ENCODE results near the gene ZNF428. TPM values are rescaled to one million over a fixed set of nuclear protein-coding genes. Genes with fewer than 3 reads are reported as not detected.
"Not testable (repeated sequence)": the region's sequence is repeated elsewhere in the genome, so short reads cannot be mapped to it uniquely, and the experiment has no call there.

The ZNF428 gene
- polyA plus RNA-seq, 3 donors = 107 to 138 (median 127) TPM

DNA sequence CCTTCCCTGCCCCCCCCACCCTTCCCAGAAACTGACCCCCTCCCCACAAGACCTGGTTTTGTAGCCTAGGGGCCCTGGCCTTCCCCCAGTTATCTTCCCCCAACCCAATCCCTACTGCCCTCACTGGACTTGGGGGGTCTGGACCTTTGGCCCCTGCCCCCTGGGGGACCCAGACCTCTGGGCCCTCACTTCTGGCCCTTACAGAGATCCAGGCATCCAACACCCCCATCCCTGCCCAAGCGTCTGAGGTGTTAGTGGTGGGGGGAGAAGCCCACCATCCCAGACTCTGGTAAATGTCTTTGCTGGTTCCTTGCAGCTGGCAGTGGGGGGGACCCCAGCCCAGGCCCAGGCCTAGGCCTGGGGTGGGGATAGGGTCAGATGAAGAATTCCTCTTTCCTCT, 3.5 kb upstream of the ZNF428 start:
- DNase-seq = no peak

DNA sequence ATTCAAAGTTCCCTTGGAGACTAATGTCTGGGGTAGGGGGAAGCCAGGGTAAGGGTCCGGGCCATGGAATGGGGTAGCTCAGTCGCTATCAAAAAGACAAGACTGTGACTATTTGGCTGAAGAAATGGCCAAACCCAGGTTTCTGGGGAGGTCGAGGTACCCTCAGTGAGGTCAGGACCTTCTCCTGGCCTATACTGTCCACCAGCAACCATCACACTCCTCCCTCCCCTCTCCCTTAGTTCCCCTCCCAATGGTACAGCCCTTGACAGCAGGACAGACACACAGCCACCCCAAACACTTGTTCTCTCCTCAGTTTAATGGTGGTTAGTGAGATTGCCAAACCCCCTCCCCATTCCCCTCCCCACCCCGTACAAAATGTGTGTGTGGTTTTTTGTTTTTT, 2.6 kb upstream of the ZNF428 start:
- no peak for DNase-seq

DNA sequence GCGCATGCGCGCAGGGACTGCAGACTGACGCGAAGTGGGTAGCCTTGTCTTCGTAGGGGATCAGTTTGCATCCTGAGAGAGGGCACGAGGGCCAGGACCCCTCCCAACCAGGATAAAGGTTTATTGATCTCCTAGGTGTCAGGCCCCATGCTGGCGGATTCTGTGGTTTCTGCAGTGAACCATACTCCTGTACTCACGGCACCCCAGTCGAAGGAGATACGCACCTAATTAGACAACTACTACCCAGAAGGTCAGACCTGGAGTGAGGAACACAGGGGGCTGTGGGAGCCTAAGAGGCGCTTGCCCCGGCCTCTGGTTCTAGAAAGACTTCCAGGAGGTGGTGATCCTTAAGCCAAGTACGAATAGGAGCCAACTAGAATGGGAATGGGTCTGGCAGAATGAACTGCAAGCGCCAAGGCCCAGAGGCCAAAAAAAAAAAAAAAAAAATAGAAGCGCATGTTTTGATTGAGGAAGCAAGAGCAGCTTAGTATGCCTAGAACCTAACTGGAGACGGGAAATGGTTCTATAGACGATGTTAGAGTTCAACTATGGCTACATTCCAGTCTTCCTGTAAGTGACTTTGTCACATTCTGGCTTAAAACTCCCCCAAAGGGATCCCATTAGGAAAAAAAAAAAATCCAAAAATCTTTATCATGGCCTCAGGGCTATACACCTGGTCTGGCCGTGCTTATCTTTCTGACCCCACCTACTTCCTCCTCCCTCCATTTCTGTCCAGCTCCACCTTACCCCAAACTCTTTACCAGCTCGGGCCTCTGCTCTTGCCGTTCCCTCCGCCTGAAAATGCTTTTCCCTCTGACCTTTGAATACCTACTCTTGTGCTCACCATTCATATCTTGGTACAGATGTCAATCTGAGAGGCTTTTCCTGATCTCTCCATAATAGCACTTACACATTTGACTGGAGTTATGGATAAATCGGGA, 902 bp upstream of the ZNF428 start:
- DNase-seq = no peak

DNA sequence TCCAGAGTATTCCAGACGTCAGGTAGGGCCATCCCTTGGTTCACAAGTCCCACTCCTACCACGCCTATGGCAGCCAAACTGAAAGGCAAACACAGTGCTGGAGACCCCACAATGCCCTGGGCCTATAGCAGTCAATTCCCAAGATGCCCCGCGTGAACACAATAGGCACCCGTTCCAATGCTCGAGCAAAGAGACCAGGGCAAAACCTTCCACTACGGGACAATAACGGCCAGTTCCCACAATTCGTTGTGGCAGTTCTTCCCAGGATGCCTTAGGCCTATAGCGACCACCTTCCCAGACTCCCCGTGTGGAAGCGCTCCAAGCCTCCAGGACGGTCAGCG, 538 bp downstream of the ZNF428 start:
- DNase-seq = no peak

DNA sequence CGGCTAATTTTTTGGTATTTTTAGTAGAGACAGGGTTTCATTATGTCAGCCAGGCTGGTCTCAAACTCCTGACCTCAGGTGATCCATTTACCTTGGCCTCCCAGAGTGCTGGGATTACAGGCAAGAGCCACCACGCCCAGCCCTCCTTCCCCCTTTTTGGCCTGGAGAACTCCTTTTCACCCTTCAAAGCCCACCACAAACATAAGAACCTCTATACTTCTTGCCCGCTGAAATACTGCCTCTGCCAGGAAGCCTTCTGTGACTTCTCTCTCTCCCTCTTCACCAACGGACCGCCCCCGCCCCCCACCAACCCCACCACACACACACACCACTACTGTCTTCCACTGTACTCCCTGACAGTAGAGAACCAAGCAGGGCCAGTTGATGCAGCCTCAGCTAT, 2.5 kb downstream of the ZNF428 start:
- no peak for DNase-seq

DNA sequence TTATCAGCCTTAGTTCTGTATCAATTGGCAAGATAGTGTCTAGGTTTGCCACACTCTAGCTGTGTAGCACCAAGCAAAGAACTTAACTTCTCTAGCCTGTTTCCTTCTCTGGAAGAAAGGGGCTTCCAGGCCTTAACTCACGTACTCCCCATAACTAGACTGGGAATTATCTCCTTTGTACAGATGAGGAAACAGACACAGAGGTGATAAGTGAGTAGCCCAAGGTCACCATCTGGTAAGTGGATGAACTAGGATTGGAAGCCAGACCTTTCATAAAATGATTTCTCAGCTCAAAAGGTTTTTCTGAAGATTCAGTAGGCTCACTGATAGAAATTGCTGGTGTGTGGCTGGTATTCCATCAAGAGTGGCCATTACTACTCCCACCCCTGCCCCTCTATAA, 3.1 kb downstream of the ZNF428 start:
- DNase-seq = no peak

DNA sequence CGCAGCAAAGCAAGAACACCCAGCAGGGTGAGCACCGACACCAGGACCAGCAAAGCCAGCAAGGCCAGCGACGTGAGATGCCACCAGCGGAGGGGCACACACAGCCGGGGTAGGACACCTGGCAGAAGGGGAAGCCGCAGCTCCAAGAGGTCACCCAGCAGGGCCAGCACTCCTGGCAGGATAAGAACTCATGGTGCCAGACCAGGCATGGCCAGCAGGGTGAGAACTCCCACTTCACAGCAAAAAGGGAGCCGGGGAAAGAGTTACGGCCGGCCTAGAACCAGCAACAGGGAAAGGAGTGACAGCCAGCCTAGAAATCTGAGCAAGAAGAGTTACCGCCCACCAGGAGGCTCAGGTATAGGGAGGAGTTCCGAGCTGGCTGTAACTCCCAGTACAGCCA, 7.1 kb downstream of the ZNF428 start:
- no peak for DNase-seq

DNA sequence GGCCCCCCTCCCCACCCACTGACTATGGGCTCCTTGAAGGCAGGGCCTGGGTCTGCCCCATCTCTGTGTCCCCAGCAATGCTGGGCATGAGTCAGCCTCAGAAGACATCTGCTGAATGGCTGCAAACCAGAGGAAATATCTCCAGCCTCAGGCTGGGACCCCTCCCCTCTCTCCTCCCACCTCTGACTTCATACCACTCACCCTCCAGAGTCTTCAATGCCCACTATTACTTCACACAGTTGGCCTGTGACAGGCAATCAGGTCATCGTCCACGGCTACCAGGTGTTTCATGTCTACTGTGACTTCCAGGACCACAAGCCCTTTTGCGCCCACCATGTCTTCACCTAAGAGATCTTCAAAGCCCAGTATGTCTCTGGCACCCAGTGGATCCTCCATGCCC, 7.6 kb downstream of the ZNF428 start, which contains the start of gene SRRM5:
Gene SRRM5, plus strand, starts transcription at position 301 of the 400 bp plus-strand sequence. Its CDS starts 34 bp downstream, at position 335.
- DNase-seq = no peak

DNA sequence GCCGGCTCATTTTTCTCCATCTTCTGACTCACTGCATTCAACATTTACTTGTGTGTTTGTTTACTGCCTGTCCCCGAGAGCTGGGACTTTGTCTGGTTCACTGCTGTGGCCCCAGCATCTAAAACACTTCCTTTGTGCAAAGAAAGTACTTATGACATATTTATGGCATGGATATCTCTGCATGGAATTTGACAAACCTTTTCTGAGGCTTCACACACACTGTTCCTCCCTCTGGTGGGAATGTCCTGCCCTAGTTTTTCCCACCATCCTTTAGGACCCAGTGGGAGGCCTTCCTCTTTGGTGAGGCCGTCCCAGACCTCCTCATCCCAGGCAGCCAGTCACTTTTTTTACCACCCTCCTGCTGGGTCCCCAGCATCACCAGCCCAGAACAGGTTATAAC, 8.9 kb downstream of the ZNF428 start:
- no peak for DNase-seq

DNA sequence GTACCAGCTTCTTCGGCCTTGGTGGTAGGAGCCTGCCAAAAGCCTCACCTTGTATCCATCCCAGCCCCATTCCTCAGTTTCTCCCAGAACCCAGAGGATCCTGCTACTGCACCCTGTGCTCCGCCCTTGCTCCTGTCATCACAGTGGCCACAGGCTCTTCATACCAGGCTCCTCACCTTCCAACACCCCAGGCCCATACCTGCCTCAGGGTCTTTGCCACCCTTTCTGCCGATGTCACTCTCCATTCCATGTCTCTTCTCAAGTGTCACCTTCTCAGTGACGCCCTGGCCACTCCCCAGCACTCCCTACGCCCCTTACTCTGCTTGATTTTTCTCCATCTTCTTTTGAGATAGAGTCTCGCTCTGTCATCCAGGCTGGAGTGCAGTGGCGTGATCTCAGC, 9.6 kb downstream of the ZNF428 start:
- DNase-seq = no peak

DNA sequence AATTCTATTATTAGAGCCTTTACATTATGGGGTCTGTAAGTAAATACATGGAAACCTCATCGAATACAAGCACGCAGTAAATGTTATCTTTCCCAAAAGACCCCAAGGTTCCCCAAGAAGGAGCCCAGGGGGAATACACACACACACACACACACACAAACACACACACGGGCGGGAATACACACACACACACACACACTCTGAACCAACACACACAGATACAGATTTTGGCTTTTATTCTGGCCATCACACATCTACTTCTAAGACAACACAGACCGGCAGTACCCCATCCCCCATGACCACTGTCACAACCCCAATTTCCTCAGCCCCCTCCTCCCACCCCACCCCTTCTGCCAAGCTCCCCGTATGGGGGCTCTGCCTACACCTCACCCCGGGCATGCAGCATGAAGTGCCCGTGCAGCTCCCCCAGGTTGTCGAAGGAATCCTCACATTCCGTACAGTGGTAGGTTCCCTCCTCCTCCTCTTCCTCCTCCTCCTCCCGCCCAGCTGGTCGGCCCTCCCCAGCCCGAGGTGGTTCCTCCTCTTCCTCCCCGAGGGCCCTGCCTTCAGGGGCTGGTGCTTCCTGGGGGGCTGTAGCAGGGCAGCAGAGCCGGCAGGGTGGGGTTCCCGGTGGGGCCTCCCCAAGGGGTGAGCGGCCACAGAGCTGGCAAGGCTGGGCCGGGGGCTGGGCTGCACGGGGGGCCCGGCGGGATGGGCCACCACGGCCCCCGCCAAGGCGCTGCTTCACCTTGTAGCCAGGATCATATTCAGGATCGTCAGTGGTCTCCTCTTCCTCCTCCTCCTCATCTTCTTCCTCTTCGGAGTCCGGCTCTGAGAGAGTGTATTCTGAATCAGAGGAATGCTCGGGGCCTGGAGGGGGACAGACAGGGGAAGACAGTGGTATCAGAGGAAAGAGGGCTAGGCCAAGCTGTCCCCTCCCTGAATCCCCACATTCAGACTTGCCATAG, 11.9 kb downstream of the ZNF428 start:
- no peak for DNase-seq

DNA sequence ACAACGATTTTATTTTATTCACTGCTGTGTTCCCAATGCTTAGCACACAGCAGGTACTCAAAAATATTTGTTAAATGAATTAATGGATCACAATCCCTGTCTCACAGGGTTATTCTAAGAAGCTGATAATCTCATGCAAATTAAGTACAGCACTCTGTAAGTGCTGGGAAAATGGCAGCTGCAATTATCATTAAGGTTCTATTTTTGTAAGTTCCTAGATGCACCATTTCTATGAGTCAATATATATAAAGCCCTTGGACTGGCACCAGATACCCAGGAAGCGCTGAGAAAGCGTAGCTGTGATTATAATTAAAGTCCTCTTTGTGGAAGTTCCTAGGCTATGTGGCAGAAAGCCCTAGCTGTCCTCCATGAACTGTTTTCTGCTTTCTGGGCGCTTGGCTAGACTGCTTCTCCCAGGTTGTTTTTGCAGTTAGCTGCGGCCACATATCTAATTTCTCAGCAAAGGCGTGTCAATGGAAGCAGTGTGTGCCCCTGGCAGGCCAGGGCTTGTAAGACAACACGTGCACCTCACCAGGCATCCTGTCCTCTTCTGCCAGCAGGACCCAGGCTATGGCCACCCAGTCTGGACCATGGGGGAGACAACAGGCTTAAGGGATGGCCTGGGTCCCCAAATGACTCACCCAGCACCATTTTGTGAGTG, 12.7 kb downstream of the ZNF428 start:
- no peak for DNase-seq

DNA sequence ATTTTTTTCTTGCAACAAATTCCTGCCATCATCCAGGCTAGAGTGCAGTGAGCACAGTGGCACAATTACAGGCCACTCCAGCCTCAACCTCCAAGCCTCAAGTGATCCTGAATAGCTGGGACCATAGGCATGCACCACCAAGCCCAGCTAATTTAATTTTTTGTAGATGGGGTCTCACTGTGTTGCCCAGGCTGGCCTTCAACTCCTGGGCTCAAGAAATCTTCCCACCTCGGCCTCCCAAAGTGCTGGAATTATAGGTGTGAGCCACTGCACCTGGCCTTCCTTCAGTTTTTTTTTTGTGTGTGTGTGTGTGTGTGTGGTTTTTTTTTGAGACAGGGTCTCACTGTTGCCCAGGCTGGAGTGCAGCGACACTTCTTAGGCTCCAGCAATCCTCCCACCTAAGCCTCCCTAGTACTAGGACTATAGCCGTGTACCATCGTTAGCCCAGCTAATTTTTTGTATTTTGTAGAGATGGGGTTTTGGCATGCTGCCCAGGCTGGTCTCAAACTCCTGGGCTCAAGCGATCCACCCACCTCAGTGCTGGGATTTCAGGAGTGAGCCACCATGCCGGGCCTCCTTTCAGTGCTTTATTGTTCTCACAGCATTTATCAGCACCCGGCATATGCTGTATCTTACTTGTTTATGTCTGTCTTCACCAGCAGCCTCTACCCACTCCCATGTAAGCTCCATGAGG, 13.4 kb downstream of the ZNF428 start:
- no peak for DNase-seq

DNA sequence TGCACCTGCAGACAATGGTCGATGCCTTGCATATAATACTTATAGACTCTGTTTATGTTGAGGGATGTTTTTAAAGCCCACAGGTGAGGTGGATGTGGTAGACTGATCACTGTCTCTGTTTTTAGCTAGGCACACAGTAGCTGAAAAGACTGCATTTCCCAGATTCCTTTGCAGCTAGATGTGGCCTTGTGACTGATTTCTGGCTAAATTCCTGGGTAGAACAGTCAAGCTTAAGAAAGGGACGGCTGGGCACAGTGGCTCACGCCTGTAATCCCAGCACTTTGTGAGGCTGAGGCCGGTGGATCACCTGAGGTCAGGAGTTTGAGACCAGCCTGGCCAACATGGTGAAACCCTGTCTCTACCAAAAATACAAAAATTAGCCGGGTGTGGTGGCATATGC, 19.1 kb downstream of the ZNF428 start:
- not testable (repeated sequence) for DNase-seq

DNA sequence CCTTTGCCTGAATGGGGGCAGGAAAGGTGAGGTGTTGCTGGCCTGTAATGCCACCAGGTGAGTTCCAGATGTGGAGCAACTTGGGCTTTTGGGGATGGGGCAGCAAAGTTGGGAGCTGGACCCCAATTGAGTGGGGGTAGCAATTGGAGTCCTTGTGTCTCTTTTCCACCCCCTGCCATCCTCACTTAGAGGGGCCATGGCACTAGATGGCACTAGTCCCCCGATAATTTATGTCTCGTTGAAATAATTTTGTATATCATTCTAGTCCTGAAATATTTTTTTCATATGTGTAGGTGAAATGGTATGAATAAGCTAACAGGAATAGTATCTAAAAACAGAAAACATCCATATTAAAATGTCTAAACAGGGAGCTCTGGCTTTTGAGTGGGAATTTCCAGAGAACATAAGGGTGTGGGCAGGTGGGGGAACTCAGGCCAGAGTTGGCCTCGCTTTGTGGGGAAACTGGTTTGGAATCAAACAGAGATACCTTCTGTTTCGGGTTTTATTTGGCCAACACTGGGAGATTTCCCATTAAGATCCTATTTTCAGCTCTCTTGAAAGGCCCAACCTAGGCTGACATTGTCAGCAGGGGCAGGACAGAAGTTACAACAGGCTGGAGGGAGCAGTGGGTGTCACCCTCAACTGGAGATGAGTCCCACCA, 19.7 kb downstream of the ZNF428 start:
- no peak for DNase-seq

DNA sequence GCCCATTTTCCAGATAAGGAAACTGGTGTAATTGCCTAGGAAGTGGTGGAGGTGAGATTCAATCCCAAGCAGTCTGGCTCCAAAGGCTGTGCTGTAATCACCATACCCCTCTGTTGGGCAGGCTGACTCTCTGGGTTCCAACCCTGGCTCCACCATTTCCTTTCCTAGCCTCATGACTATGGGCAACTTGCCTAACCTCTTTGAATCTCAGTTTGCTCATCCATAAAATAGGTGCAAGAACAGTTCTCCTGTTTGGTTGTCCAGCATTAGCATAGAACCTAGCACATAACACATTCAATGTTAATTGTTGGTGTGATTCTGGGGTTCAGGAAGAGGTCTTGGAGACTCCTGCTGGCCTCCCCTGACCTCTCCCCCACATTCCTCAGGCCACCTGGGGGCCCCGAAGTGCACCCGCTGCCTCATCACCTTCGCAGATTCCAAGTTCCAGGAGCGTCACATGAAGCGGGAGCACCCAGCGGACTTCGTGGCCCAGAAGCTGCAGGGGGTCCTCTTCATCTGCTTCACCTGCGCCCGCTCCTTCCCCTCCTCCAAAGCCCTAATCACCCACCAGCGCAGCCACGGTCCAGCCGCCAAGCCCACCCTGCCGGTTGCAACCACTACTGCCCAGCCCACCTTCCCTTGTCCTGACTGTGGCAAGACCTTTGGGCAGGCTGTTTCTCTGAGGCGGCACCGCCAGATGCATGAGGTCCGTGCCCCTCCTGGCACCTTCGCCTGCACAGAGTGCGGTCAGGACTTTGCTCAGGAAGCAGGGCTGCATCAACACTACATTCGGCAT, 20.8 kb downstream of the ZNF428 start:
- DNase-seq = no peak

DNA sequence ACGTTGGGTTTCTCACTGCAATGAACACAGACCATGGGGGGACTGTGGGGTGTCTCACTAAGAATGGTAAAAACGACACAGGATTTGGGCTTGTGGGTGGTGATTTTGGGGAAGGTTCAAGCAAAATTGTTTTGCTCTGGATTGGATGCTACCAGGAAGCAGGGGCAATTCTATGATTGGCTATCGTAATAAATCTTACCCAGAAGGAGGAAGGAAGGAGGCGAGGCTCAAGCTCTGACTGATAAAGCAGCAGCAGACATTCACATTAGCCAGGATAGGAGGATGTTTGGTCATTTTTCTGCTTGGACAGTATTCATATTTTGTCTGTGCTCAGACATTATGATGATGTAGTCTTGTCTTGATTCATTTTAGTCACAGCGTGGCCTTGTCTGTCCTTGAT, 21.6 kb downstream of the ZNF428 start:
- DNase-seq = no peak

DNA sequence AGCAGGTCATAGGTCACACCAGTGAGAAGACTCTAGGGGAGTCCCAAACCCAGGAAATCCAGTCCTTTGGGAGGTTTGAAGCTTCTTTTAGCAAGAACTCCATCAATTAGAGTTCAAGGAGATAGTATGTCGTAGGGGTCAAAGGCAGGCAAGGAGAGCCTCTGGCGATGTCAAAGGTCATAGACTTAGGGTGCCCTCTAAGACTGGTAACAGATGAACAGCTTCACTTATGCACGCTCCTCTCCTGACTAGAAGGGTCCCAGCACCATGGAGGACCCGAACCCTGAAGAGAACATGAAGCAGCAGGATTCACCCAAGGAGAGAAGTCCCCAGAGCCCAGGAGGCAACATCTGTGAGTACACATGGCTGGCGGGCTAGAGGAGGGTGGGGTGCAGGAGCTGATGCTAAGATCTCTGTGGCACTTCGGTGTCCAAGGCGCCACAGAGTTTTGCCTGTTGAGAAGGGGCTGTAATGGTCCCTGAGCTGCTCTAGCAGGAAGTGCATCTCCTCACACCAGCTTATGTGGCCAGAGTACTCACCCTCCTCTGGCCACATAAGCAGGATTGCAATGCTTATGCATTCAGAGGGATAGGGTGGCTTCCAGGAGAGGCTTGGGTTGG, 22.5 kb downstream of the ZNF428 start:
- no peak for DNase-seq

DNA sequence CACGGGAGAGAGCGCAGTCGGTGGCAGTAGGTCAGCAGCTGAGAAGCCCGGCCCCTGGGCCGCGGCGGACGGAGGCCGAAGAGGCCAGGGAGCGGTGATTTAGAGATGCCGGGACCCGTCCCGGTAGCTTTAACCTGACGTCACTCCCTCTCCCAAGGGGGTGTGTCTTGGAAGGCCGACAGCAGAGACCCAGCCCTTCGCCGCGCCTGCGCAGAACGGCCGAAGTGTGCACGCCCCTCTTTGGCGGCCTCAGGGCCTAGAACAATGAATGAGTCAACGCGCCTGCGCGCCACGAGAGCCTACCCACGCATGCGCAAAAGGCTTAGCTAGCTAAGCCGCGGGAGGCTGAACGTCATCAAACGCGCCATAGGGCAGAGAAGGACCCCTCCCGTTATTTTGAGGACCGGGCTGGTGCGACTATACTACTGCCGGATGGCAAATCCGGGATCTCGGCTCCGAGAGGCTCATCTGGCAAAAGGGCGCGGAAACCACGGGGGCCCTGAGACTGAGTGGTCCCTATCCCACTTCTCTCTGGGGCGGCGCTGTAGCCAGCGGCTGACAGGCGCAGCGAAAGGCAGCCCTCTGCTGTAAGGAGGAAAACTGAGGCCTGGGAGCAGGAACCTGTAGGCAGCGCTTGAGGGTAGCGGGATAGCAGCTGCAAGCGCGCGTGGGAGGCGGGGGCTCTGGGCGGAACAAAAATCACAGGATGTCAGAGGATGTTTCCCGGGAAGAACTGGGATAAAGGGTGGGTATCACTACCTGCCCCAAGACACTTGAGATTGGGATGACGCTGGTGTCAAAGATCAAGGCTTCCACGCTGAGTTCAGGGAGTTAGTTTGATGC, 23.2 kb downstream of the ZNF428 start, which contains the start of the genes IRGQ and ZNF576:
Gene IRGQ, minus strand, starts transcription at position 136 of the 843 bp plus-strand sequence. CDS start 796 bp downstream, outside the sequence.
Gene ZNF576, plus strand, starts transcription at position 597 of the 843 bp plus-strand sequence. CDS start 514 bp downstream, outside the sequence.
- DNase-seq = peak; percentile 100

Measured in renal pelvis (tissue), 4 donors.